GM12874 (cell line): Measurements from ENCODE around the gene SRCAP.

ENCODE experiments used
- CTCF ChIP-seq: IDR thresholded peaks from 2 replicates; pipeline ENCODE4 v1.5.1; 2011; ENCODE audit warnings: low read depth, mild to moderate bottlenecking, control low read depth, low read length, moderate library complexity; ENCODE audit not compliant: insufficient read depth

Gene SRCAP

GRCh38 chr16:30660424-30661261 lies 38.3 kb upstream of the SRCAP start:
- TF ChIP-seq CTCF: no peak

DNA sequence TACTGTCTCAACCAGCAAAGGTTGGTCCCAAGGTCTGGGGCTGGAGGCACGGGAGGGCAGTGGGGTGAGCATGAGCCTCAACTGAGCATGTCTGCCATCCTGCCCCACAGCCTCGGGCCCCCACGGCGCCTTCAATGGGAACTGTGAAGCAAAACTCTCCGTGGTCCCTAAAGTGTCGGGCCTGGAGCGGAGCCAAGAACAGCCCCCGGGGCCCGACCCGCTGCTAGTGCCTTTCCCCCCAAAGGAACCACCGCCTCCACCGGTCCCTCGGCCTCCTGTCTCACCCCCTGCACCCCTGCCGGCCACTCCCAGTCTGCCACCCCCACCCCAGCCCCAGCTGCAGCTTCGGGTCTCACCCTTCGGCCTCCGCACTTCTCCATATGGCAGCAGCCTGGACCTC lies 36.5 kb upstream of the SRCAP start:
- TF ChIP-seq CTCF: no peak

GRCh38 chr16:30663038-30663437 lies 35.9 kb upstream of the SRCAP start:
- no peak for TF ChIP-seq CTCF

- TF ChIP-seq CTCF: no peak
Observed at GRCh38 chr16:30663820-30664219, 35.2 kb upstream of the SRCAP start.

GRCh38 chr16:30664616-30665109 lies 34.3 kb upstream of the SRCAP start:
- TF ChIP-seq CTCF: no peak

DNA sequence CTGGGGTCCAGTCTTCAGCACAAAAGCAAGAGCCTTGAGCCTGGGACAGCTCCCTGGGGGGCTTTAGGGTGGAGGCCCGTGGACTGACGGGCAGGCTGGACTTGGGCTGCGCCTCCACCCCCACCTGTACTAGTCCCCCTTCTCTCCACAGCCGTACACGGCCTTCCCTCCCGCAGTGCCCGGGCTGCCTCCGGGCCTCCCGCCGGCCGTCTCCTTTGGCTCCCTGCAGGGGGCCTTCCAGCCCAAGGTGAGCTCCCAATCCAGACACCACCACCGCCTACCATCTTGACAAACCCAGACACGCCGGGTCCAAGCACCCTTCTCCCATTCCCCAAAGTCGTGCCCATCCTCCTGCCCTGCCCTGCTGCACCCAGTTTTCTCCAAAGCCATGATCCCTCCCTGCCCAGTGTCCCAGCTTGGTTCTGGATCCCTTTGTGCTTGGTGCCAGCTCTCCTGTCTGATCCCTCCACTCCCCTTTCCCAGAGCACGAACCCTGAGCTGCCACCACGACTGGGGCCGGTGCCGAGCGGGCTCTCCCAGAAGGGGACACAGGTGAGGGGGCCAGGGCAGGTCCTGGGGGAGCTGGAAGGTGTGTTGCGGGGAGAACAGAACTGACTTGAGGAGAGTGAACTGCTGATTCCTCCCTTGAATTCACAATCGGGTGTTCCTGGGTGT lies 33.7 kb upstream of the SRCAP start:
- TF ChIP-seq CTCF: no peak

- TF ChIP-seq CTCF: no peak
Observed at GRCh38 chr16:30665830-30666190, 33.2 kb upstream of the SRCAP start.
